ENCODE results near the gene KCNJ14.

Gene KCNJ14

GRCh38 chr19:48455171-48455907 is at the start of gene KCNJ14:
Gene KCNJ14, plus strand, starts transcription at chr19:48455574. Its CDS starts 6,151 bp downstream, at chr19:48461725.
- H3K4me3 ChIP-seq (ENCODE audit: low read depth, low read length) = no peak within 1 kb of the TSS
- no peak for DNase-seq (ENCODE audit: low read depth)
- TF ChIP-seq CTCF (IDR thresholded peaks at IDR 0.05; ENCODE audit: low read depth, low read length, missing control alignments) = no peak

DNA sequence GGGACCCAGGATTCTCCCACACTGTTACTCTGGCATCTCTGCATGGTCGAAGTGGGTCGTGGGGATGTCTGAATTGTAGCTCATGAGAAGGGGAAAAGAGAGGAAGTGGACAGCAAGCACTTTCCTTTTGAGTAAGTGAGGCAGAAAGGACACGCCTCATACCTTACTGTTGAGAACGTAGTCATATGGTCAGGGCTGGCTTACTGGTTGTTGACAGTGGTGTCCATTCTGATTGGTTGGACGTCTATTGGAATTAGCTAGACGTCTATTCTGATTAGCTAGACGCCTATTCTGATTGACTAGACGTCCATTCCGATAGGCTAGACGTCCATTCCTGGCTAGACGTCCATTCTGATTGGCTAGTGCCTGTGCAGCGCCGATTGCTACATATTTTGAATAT is 49.5 kb upstream of the KCNJ14 start:
- DNase-seq (ENCODE audit: low read depth) = no peak
- no peak for TF ChIP-seq CTCF (IDR thresholded peaks at IDR 0.05; ENCODE audit: low read depth, low read length, missing control alignments)
- no peak overlapping the region for H3K4me3 ChIP-seq (ENCODE audit: low read depth, low read length)

GRCh38 chr19:48413879-48414587 is 41.3 kb upstream of the KCNJ14 start:
- TF ChIP-seq CTCF (IDR thresholded peaks at IDR 0.05; ENCODE audit: low read depth, low read length, missing control alignments) = no peak
- H3K4me3 ChIP-seq (ENCODE audit: low read depth, low read length) = no peak overlapping the region
- no peak for DNase-seq (ENCODE audit: low read depth)

- DNase-seq (ENCODE audit: low read depth) = peak; percentile 61
- no peak overlapping the region; the same call in 1 of the 2 replicates for H3K4me3 ChIP-seq (ENCODE audit: low read depth, low read length)
- no peak for TF ChIP-seq CTCF (IDR thresholded peaks at IDR 0.05; ENCODE audit: low read depth, low read length, missing control alignments)
Measured at GRCh38 chr19:48415395-48415794, 40.0 kb upstream of the KCNJ14 start.

DNA sequence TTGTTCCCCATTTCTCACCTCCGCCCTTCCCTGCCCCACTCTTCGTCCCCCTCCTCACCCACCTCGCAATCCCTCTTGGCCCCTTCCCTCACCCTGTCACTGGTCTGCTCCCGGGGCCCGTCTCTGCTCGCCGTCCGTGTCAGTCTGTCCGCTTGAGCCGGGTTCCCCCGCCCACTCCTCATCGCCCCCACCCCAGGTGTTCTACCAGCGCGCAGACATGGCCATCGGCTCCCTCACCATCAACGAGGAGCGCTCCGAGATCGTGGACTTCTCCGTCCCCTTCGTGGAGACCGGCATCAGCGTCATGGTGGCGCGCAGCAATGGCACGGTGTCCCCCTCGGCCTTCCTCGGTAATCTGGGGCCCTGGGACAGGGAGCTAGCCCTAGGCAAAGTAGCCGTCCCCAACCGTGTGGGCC is 39.6 kb upstream of the KCNJ14 start:
- no peak for DNase-seq (ENCODE audit: low read depth)
- no peak overlapping the region; the same call in 1 of the 2 replicates for H3K4me3 ChIP-seq (ENCODE audit: low read depth, low read length)
- TF ChIP-seq CTCF (IDR thresholded peaks at IDR 0.05; ENCODE audit: low read depth, low read length, missing control alignments) = no peak

GRCh38 chr19:48417421-48417820 is 38.0 kb upstream of the KCNJ14 start:
- TF ChIP-seq CTCF (IDR thresholded peaks at IDR 0.05; ENCODE audit: low read depth, low read length, missing control alignments) = no peak
- DNase-seq (ENCODE audit: low read depth) = no peak
- H3K4me3 ChIP-seq (ENCODE audit: low read depth, low read length) = no peak overlapping the region
